H9 (cell line): Measurements from ENCODE around the gene NIFK. TPM values are rescaled to one million over a fixed set of nuclear protein-coding genes. Genes with fewer than 3 reads are reported as not detected.

Experiments used
- DNase-seq: peaks from one replicate; pipeline ENCODE4 v3.0.0-alpha.2; 2017
- H2AFZ ChIP-seq: one replicate; pipeline ENCODE4 v1.6.1; 2013; ENCODE audit warnings: mild to moderate bottlenecking, low read length, control low read depth, moderate library complexity
- H2AK5ac ChIP-seq: 2 replicates; pipeline ENCODE4 v1.6.1; 2013; ENCODE audit warnings: low read length, control low read depth, mixed read lengths; ENCODE audit not compliant: insufficient read length
- H2BK120ac ChIP-seq: one replicate; pipeline ENCODE4 v1.6.1; 2013; ENCODE audit warnings: low read depth, mild to moderate bottlenecking, low read length, control low read depth, inconsistent platforms; ENCODE audit not compliant: poor library complexity, severe bottlenecking
- H2BK12ac ChIP-seq: 2 replicates; pipeline ENCODE4 v1.6.1; 2013; ENCODE audit warnings: low read length, control low read depth, mixed read lengths, low read depth; ENCODE audit not compliant: insufficient read length
- H2BK15ac ChIP-seq: 2 replicates; pipeline ENCODE4 v1.6.1; 2013; ENCODE audit warnings: low read depth, low read length, control low read depth
- H2BK20ac ChIP-seq: one replicate; pipeline ENCODE4 v1.6.1; 2013; ENCODE audit warnings: low read depth, mild to moderate bottlenecking, low read length, control low read depth, inconsistent platforms; ENCODE audit not compliant: poor library complexity, severe bottlenecking
- H2BK5ac ChIP-seq: 2 replicates; pipeline ENCODE4 v1.6.1; 2013; ENCODE audit warnings: low read length, control low read depth, mixed read lengths; ENCODE audit not compliant: insufficient read length
- H3K14ac ChIP-seq: 2 replicates; pipeline ENCODE4 v1.6.1; 2013; ENCODE audit warnings: low read length, control low read depth; ENCODE audit not compliant: insufficient read depth
- H3K18ac ChIP-seq: 2 replicates; pipeline ENCODE4 v1.6.1; 2013; ENCODE audit warnings: low read depth, mild to moderate bottlenecking, mixed read lengths, low read length, control low read depth; ENCODE audit not compliant: insufficient read length
- H3K23ac ChIP-seq: 2 replicates; pipeline ENCODE4 v1.6.1; 2013; ENCODE audit warnings: low read length, control low read depth, mixed read lengths, low read depth; ENCODE audit not compliant: insufficient read length
- H3K23me2 ChIP-seq: 2 replicates; pipeline ENCODE4 v1.6.1; 2013; ENCODE audit warnings: low read depth, mild to moderate bottlenecking, mixed read lengths, low read length, control low read depth; ENCODE audit not compliant: insufficient read length, poor library complexity, severe bottlenecking
- H3K27ac ChIP-seq: 2 replicates; pipeline ENCODE4 v1.5.1; 2013; ENCODE audit warnings: low read length, control low read depth, mixed read lengths, low read depth; ENCODE audit not compliant: insufficient read length
- H3K27me3 ChIP-seq: 2 replicates; pipeline ENCODE4 v1.6.1; 2013; ENCODE audit warnings: low read length, control low read depth, inconsistent platforms; ENCODE audit not compliant: insufficient read depth
- H3K4ac ChIP-seq: 2 replicates; pipeline ENCODE4 v1.6.1; 2013; ENCODE audit warnings: low read depth, mild to moderate bottlenecking, control low read depth, inconsistent platforms, low read length, moderate library complexity
- H3K4me1 ChIP-seq: 2 replicates; pipeline ENCODE4 v1.6.1; 2013; ENCODE audit warnings: low read length, control low read depth, inconsistent platforms; ENCODE audit not compliant: insufficient read depth
- H3K4me2 ChIP-seq: 2 replicates; pipeline ENCODE4 v1.6.1; 2013; ENCODE audit warnings: low read length, control low read depth, mixed read lengths; ENCODE audit not compliant: insufficient read length, insufficient read depth
- H3K56ac ChIP-seq: 2 replicates; pipeline ENCODE4 v1.6.1; 2013; ENCODE audit warnings: low read depth, mild to moderate bottlenecking, mixed read lengths, low read length, control low read depth; ENCODE audit not compliant: insufficient read length
- H3K79me1 ChIP-seq: 2 replicates; pipeline ENCODE4 v1.6.1; 2013; ENCODE audit warnings: low read depth, mild to moderate bottlenecking, moderate library complexity, low read length, control low read depth, inconsistent platforms; ENCODE audit not compliant: insufficient read depth, poor library complexity, severe bottlenecking
- H3K79me2 ChIP-seq: 2 replicates; pipeline ENCODE4 v1.6.1; 2013; ENCODE audit warnings: low read length, control low read depth, inconsistent platforms; ENCODE audit not compliant: insufficient read depth
- H3K9ac ChIP-seq: 2 replicates; pipeline ENCODE4 v1.6.1; 2013; ENCODE audit warnings: low read length, control low read depth, mixed read lengths; ENCODE audit not compliant: insufficient read length; ENCODE audit errors: extremely low read depth
- H3K9me3 ChIP-seq: one replicate; pipeline ENCODE4 v1.6.1; 2013; ENCODE audit warnings: low read depth, low read length, inconsistent platforms; ENCODE audit not compliant: control insufficient read depth
- H3T11ph ChIP-seq: one replicate; pipeline ENCODE4 v1.6.1; 2013; ENCODE audit warnings: mild to moderate bottlenecking, low read length, control low read depth, inconsistent platforms
- H4K20me1 ChIP-seq: one replicate; pipeline ENCODE4 v1.6.1; 2013; ENCODE audit not compliant: control insufficient read depth, insufficient read length, insufficient read depth
- H4K5ac ChIP-seq: 2 replicates; pipeline ENCODE4 v1.6.1; 2013; ENCODE audit warnings: low read depth, mild to moderate bottlenecking, mixed read lengths, low read length, control low read depth; ENCODE audit not compliant: insufficient read length
- H4K8ac ChIP-seq: replicated peaks from 2 replicates; pipeline ENCODE4 v1.6.1; 2013; ENCODE audit warnings: low read length, control low read depth, mixed read lengths, low read depth; ENCODE audit not compliant: insufficient read length
- H4K91ac ChIP-seq: 2 replicates; pipeline ENCODE4 v1.6.1; 2013; ENCODE audit warnings: low read depth, mild to moderate bottlenecking, moderate library complexity, mixed read lengths, low read length, control low read depth; ENCODE audit not compliant: insufficient read length
- H3K27ac Mint-ChIP-seq, 3 experiments: 2 replicates in 2 of 3; 3 replicates in 1 of 3; pipeline ENCODE4 v1.8.0; 2020 to 2021; ENCODE audit warnings: mixed read lengths in 3 of 3, mild to moderate bottlenecking in 1 of 3, moderate library complexity in 1 of 3
- H3K27me3 Mint-ChIP-seq: 2 replicates; pipeline ENCODE4 v1.8.0; 2021; ENCODE audit warnings: low read depth, mild to moderate bottlenecking, moderate library complexity, mixed read lengths
- H3K36me3 Mint-ChIP-seq, 3 experiments: 2 replicates in 2 of 3; 3 replicates in 1 of 3; pipeline ENCODE4 v1.8.0; 2020 to 2021; ENCODE audit warnings: low read depth in 3 of 3, mixed read lengths in 3 of 3; ENCODE audit not compliant: insufficient read depth in 1 of 3
- H3K4me1 Mint-ChIP-seq, 2 experiments: 2 replicates each; pipeline ENCODE4 v1.8.0; 2020; ENCODE audit warnings: mixed read lengths in 2 of 2
- H3K4me3 Mint-ChIP-seq, 2 experiments: 2 replicates in 1 of 2; 3 replicates in 1 of 2; pipeline ENCODE4 v1.8.0; 2020 to 2021; ENCODE audit warnings: mild to moderate bottlenecking in 2 of 2, mixed read lengths in 2 of 2, moderate library complexity in 1 of 2
- H3K9me3 Mint-ChIP-seq, 2 experiments: 2 replicates in 1 of 2; 3 replicates in 1 of 2; pipeline ENCODE4 v1.8.0; 2020; ENCODE audit warnings: mild to moderate bottlenecking in 2 of 2, mixed read lengths in 2 of 2, moderate library complexity in 1 of 2
- CTCF ChIP-seq: fragments of 200-600 bp; sonication (generic); conservative IDR thresholded peaks from 3 replicates; pipeline ENCODE4 v1.8.0; 2021; ENCODE audit warnings: antibody characterized with exemption, mild to moderate bottlenecking
- WGBS: extraction: QIAGEN DNeasy Blood & Tissue Kit; methylation state at CpG from one replicate; pipeline ENCODE4 v1.1.7; 2013; ENCODE audit warnings: missing lambda C conversion rate, low lambda C conversion rate, mixed read lengths; ENCODE audit not compliant: insufficient read length; ENCODE audit errors: extremely low coverage; 5-methylcytosine and 5-hydroxymethylcytosine counted together
- total RNA-seq: library from RNA; stranded (reverse); gene quantifications from 2 replicates; pipeline ENCODE4 v1.2.1, GENCODE V29; 2021

The NIFK gene
- total RNA-seq, 1 experiment from 2014 or later: 180 TPM

- TF ChIP-seq CTCF: no peak
- Histone ChIP-seq H4K8ac (no peak overlapping the region), H2BK12ac (no peak overlapping the region), H3K4ac (no peak overlapping the region), H3K79me1 (no peaks in the 10 kb centered on the region), H2BK15ac (no peak overlapping the region), H4K5ac (no peak overlapping the region), H3T11ph (no peak overlapping the region), H2AK5ac (no peak overlapping the region), H3K9me3 (no peaks in the 10 kb centered on the region), H3K56ac (no peak overlapping the region), H3K18ac (no peak overlapping the region), H3K23me2 (no peaks in the 10 kb centered on the region), H3K4me2 (no peak overlapping the region), H2BK120ac (no peak overlapping the region), H3K79me2 (no peaks in the 10 kb centered on the region), H4K91ac (no peak overlapping the region), H2BK20ac (no peak overlapping the region), H4K20me1 (no peaks in the 10 kb centered on the region), H3K14ac (no peak overlapping the region), H3K27ac (no peak overlapping the region), H3K27me3 (no peaks in the 10 kb centered on the region), H2AFZ (no peak overlapping the region), H3K9ac (no peak overlapping the region), H3K4me1 (no peaks in the 10 kb centered on the region; the same call in 1 of the 2 replicates), H2BK5ac (no peak overlapping the region), H3K23ac (no peak overlapping the region)
- DNase-seq: no peak
- no peak overlapping the region for H3K27ac Mint-ChIP-seq
- H3K4me3 Mint-ChIP-seq: no peak overlapping the region
- H3K9me3 Mint-ChIP-seq: no peaks in the 10 kb centered on the region
- peaks cover 18 to 21% of the 10 kb centered on the region in 2 experiments for H3K4me1 Mint-ChIP-seq
- peaks cover 3% of the 10 kb centered on the region; the same call in 1 of the 2 replicates for H3K27me3 Mint-ChIP-seq
- no peaks in the 10 kb centered on the region; a peak in 1 of 7 replicates for H3K36me3 Mint-ChIP-seq
- no CpG with 5 or more reads among the region's 9 CpGs for WGBS
Observed at GRCh38 chr2:121707344-121707919, 29.2 kb downstream of the NIFK start.
